B cell (primary cell): ENCODE results near the gene WDR5B. TPM values are rescaled to one million over a fixed set of nuclear protein-coding genes. Genes with fewer than 3 reads are reported as not detected.
"Not testable (repeated sequence)": the region's sequence is repeated elsewhere in the genome, so short reads cannot be mapped to it uniquely, and the experiment has no call there.

Experiments
- ATAC-seq: fragments of 200-7000 bp; cut with Tn5 transposase; one replicate; pipeline ENCODE4 v1.10.0; 2021; ENCODE audit warnings: low read depth, mild to moderate bottlenecking, moderate number of reproducible peaks, moderate library complexity
- CTCF ChIA-PET: fragments of 350-600 bp; sonication (Branson Sonifier 250); formaldehyde crosslinking; loops from one replicate; lab custom pipeline; 2021; ENCODE audit warnings: antibody characterized with exemption, inconsistent platforms; lab: Charles Lee
- POLR2A ChIA-PET: fragments of 350-600 bp; sonication (Branson Sonifier 250); formaldehyde crosslinking; loops from one replicate; lab custom pipeline; 2021; ENCODE audit warnings: antibody characterized with exemption; lab: Charles Lee
- DNase-seq: peaks from one replicate; pipeline ENCODE4 v3.0.0; 2013
- H2AFZ ChIP-seq: 2 replicates; pipeline ENCODE4 v1.6.1; 2012; ENCODE audit warnings: mild to moderate bottlenecking, low read depth, low read length; ENCODE audit not compliant: insufficient read depth, poor library complexity, severe bottlenecking
- H3K27ac ChIP-seq, 2 donors: 1 replicate in 1 of 2; 2 replicates in 1 of 2; pipeline ENCODE4 v1.5.1; 2012 to 2013; ENCODE audit warnings: low read length in 2 of 2, mild to moderate bottlenecking in 2 of 2, moderate library complexity in 1 of 2
- H3K27me3 ChIP-seq, 4 experiments: fragments of 200-600 bp in 1 of 4; sonication (generic) in 1 of 4; replicated peaks in 1 of 4; 1 replicate in 2 of 4; 2 replicates in 2 of 4; pipeline versions ENCODE4 v1.6.1 to v1.7.0; 2013 to 2016; ENCODE audit warnings: low read length in 3 of 4, mild to moderate bottlenecking in 2 of 4, mixed read lengths in 1 of 4, moderate library complexity in 1 of 4; ENCODE audit not compliant: insufficient read depth in 4 of 4, control insufficient read depth in 3 of 4; ENCODE audit errors: control extremely low read depth in 1 of 4
- H3K36me3 ChIP-seq, 2 experiments: replicated peaks in 1 of 2; 1 replicate in 1 of 2; 2 replicates in 1 of 2; pipeline versions ENCODE4 v1.6.1 to v1.7.1; 2013; ENCODE audit warnings: low read length in 1 of 2; ENCODE audit not compliant: insufficient read depth in 2 of 2, control insufficient read depth in 1 of 2; ENCODE audit errors: control extremely low read depth in 1 of 2, extremely low read depth in 1 of 2
- H3K4me1 ChIP-seq, 2 donors: fragments of 200-600 bp in 1 of 2; sonication (generic) in 1 of 2; 1 replicate in 1 of 2; 2 replicates in 1 of 2; pipeline versions ENCODE4 v1.5.1 to v1.6.1; 2013 to 2017; ENCODE audit warnings: low read length in 2 of 2; ENCODE audit not compliant: control insufficient read depth in 2 of 2, insufficient read depth in 2 of 2
- H3K4me2 ChIP-seq: replicated peaks from 2 replicates; pipeline ENCODE3; 2012; ENCODE audit warnings: mild to moderate bottlenecking, low read depth, low read length; ENCODE audit not compliant: poor library complexity, severe bottlenecking
- H3K4me3 ChIP-seq, 5 experiments: fragments of 200-600 bp in 1 of 5; sonication (generic) in 1 of 5; 1 replicate in 3 of 5; 2 replicates in 2 of 5; pipeline versions ENCODE4 v1.5.1 to v1.7.0; 2011 to 2016; ENCODE audit warnings: low read length in 4 of 5, mild to moderate bottlenecking in 4 of 5, low read depth in 2 of 5, control low read depth in 1 of 5, moderate library complexity in 1 of 5; ENCODE audit not compliant: insufficient read depth in 1 of 5; ENCODE audit errors: control extremely low read depth in 1 of 5, extremely low read depth in 1 of 5
- H3K79me2 ChIP-seq: fragments of 200-600 bp; sonication (generic); one replicate; pipeline ENCODE4 v1.6.0; 2016; ENCODE audit warnings: low read length; ENCODE audit not compliant: control insufficient read depth, insufficient read depth
- H3K9ac ChIP-seq: fragments of 200-600 bp; sonication (generic); 2 replicates; pipeline ENCODE4 v1.6.1; 2017; ENCODE audit warnings: mild to moderate bottlenecking, low read length, moderate library complexity
- H3K9me3 ChIP-seq, 3 donors: one replicate each; pipeline versions ENCODE4 v1.6.1 to v1.7.1; 2013; ENCODE audit warnings: low read length in 2 of 3; ENCODE audit not compliant: control insufficient read depth in 2 of 3, insufficient read depth in 1 of 3; ENCODE audit errors: control extremely low read depth in 1 of 3
- H4K20me1 ChIP-seq: 2 replicates; pipeline ENCODE4 v1.6.0; 2012; ENCODE audit warnings: mild to moderate bottlenecking, low read length; ENCODE audit not compliant: insufficient read depth, control insufficient read depth, poor library complexity, severe bottlenecking
- H3K27ac Mint-ChIP-seq: one replicate; pipeline ENCODE4 v1.8.0; 2021; ENCODE audit warnings: mixed read lengths
- H3K27me3 Mint-ChIP-seq: one replicate; pipeline ENCODE4 v1.8.0; 2021; ENCODE audit warnings: mixed read lengths
- H3K4me1 Mint-ChIP-seq: one replicate; pipeline ENCODE4 v1.8.0; 2021; ENCODE audit warnings: mixed read lengths
- H3K4me3 Mint-ChIP-seq: one replicate; pipeline ENCODE4 v1.8.0; 2021; ENCODE audit warnings: mixed read lengths
- H3K9me3 Mint-ChIP-seq: one replicate; pipeline ENCODE4 v1.8.0; 2022; ENCODE audit warnings: mixed read lengths; ENCODE audit not compliant: insufficient read depth
- CTCF ChIP-seq: fragments of 200-600 bp; IDR thresholded peaks from one replicate; pipeline ENCODE4 v1.8.0; 2022; ENCODE audit warnings: antibody characterized with exemption, mild to moderate bottlenecking
- EZH2 ChIP-seq: IDR thresholded peaks from 2 replicates; pipeline ENCODE4 v1.6.1; 2012; ENCODE audit warnings: borderline replicate concordance, low read depth, mild to moderate bottlenecking, moderate library complexity, low read length; ENCODE audit not compliant: insufficient read depth, poor library complexity, severe bottlenecking
- whole genome bisulfite sequencing: methylation state at CpG from one replicate; pipeline ENCODE4 v1.1.5; 2013; ENCODE audit warnings: missing lambda C conversion rate; ENCODE audit not compliant: insufficient coverage; 5-methylcytosine and 5-hydroxymethylcytosine counted together
- intact Hi-C: fragments of 100-400 bp; cut with micrococcal nuclease; formaldehyde crosslinking; loops from one replicate; pipeline ENCODE4 v1.10.0; 2022
- polyA plus RNA-seq: library from polyadenylated mRNA; depleted of rRNA; stranded (reverse); fragments of >200 nt; gene quantifications from 2 replicates; pipeline ENCODE4 v1.2.3, GENCODE V29; 2012
- total RNA-seq, 2 donors: library from RNA; stranded (reverse); fragments of 120-200 nt in 1 of 2; gene quantifications; 1 replicate in 1 of 2; 2 replicates in 1 of 2; pipeline versions ENCODE4 v1.2.3 to v1.2.4, GENCODE V29; 2013 to 2022

WDR5B gene
- total and polyA plus RNA-seq, 2 donors (not counting 1 experiment from before 2014, with no cell fraction given), result 3.5 to 11.6 TPM

GRCh38 chr3:122451371-122451770 lies 35.5 kb upstream of the WDR5B start:
- H3K4me1 ChIP-seq, result no peaks in the 10 kb centered on the region
- no peak overlapping the region for H3K27ac Mint-ChIP-seq
- H3K27ac ChIP-seq, result no peak overlapping the region
- H4K20me1 ChIP-seq, result no peaks in the 10 kb centered on the region
- CTCF ChIA-PET, result interaction anchor here (0.6 kb wide), 1 partner anchor 579 kb away, joined by 3 read pairs; no protein-coding TSS in a partner anchor
- DNase-seq (no peak), ATAC-seq (no peak)
- H3K27me3 ChIP-seq, result no peaks in the 10 kb centered on the region
- peaks cover 12% of the 10 kb centered on the region for H3K4me1 Mint-ChIP-seq
- H3K4me2 ChIP-seq, result no peak overlapping the region
- H3K27me3 Mint-ChIP-seq, result no peaks in the 10 kb centered on the region
- TF ChIP-seq CTCF (no peak), EZH2 (no peak)
- intact Hi-C loops, result loop anchor here (10.0 kb wide), 1 partner anchor 57 kb away; no protein-coding TSS in a partner anchor
- H3K79me2 ChIP-seq, result no peaks in the 10 kb centered on the region
- no peak overlapping the region for H2AFZ ChIP-seq
- H3K9me3 ChIP-seq, result peaks cover 0 to 3% (median 0%) of the 10 kb centered on the region in 3 donors
- no peak overlapping the region for H3K4me3 ChIP-seq
- POLR2A ChIA-PET, result no interaction called here
- H3K4me3 Mint-ChIP-seq, result no peak overlapping the region
- peaks cover 4% of the 10 kb centered on the region for H3K9me3 Mint-ChIP-seq
- no peak overlapping the region for H3K9ac ChIP-seq
- H3K36me3 ChIP-seq, result peaks cover 14 to 51% of the 10 kb centered on the region in 2 experiments
- WGBS, result no CpG with 5 or more reads among the region's 3 CpGs

GRCh38 chr3:122448218-122448617 lies 32.4 kb upstream of the WDR5B start:
- H3K4me1 Mint-ChIP-seq, result peaks cover 12% of the 10 kb centered on the region
- H3K4me1 ChIP-seq, H3K4me2 ChIP-seq, ATAC-seq, H3K9me3 Mint-ChIP-seq, H3K27ac ChIP-seq, H2AFZ ChIP-seq, POLR2A ChIA-PET, H3K4me3 Mint-ChIP-seq, H3K9ac ChIP-seq, H3K4me3 ChIP-seq, CTCF ChIA-PET, DNase-seq, H3K27me3 ChIP-seq, H3K27me3 Mint-ChIP-seq, H3K79me2 ChIP-seq, intact Hi-C loops, H4K20me1 ChIP-seq: not testable (repeated sequence)
- peak overlapping the region; percentile 23 for H3K27ac Mint-ChIP-seq
- Histone ChIP-seq H3K9me3 (peaks cover 0 to 14% (median 5%) of the 10 kb centered on the region in 3 donors), H3K36me3 (peaks cover 10 to 51% of the 10 kb centered on the region in 2 experiments)
- WGBS, result no CpG with 5 or more reads among the region's 6 CpGs

GRCh38 chr3:122444491-122444887 lies 28.6 kb upstream of the WDR5B start:
- ATAC-seq, intact Hi-C loops, H3K4me2 ChIP-seq, H3K4me3 Mint-ChIP-seq, H3K27me3 Mint-ChIP-seq, POLR2A ChIA-PET, H3K27ac Mint-ChIP-seq, H3K9me3 Mint-ChIP-seq, H3K4me3 ChIP-seq, H3K79me2 ChIP-seq, H3K27ac ChIP-seq, DNase-seq, H3K4me1 ChIP-seq, H3K27me3 ChIP-seq, H3K9ac ChIP-seq, H4K20me1 ChIP-seq, H2AFZ ChIP-seq: not testable (repeated sequence)
- H3K4me1 Mint-ChIP-seq, result peaks cover 12% of the 10 kb centered on the region
- CTCF ChIA-PET, result interaction anchor here (2.0 kb wide), 1 partner anchor 52 kb away, joined by 7 read pairs; no protein-coding TSS in a partner anchor
- Histone ChIP-seq H3K36me3 (peaks cover 9 to 41% of the 10 kb centered on the region in 2 experiments), H3K9me3 (peaks cover 0 to 14% (median 5%) of the 10 kb centered on the region in 3 donors)
- WGBS, result 94% methylated on average over 5 of the region's 5 CpGs
